Central memory CD4-positive, alpha-beta T cell (primary cell): ENCODE data around the gene MTFMT.
A peak's percentile ranks its signal among the peaks of the same experiment; 100 is the strongest.
"Not testable (repeated sequence)": the region's sequence is repeated elsewhere in the genome, so short reads cannot be mapped to it uniquely, and the experiment has no call there.

Experiments
- DNase-seq: peaks from one replicate; pipeline ENCODE4 v3.0.0; 2022

The MTFMT gene

GRCh38 chr15:65034719-65035118 lies 5.3 kb upstream of the MTFMT start:
- no peak for DNase-seq

DNA sequence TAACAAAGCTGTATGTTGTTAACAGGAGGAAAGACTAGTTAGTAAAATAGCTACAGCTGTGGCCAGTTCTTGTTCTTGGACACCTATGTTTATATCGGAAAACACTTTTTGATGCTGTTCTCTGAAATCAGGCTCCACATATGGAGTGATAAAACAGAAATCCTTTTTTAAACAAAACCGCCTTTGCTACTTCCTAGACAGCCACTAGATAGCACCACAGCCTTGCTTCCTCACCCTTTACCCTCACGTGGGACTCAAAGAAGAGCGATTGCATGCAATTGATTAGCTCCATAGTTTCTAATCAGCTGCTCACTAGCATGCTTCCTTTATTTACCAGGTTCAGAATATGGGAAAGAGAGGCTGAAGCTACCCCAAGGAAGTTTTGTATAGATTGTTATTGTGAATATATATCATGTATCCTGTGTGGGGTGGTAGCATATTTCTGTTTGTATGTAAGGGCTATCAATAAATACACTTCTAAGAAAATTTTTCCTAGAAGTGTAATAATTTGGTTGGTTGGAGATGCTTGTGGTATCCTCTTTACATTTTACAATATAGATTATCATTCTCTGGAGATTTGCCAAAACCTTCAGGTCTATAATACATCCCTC lies 4.3 kb upstream of the MTFMT start:
- DNase-seq, result peak; percentile 34

DNA sequence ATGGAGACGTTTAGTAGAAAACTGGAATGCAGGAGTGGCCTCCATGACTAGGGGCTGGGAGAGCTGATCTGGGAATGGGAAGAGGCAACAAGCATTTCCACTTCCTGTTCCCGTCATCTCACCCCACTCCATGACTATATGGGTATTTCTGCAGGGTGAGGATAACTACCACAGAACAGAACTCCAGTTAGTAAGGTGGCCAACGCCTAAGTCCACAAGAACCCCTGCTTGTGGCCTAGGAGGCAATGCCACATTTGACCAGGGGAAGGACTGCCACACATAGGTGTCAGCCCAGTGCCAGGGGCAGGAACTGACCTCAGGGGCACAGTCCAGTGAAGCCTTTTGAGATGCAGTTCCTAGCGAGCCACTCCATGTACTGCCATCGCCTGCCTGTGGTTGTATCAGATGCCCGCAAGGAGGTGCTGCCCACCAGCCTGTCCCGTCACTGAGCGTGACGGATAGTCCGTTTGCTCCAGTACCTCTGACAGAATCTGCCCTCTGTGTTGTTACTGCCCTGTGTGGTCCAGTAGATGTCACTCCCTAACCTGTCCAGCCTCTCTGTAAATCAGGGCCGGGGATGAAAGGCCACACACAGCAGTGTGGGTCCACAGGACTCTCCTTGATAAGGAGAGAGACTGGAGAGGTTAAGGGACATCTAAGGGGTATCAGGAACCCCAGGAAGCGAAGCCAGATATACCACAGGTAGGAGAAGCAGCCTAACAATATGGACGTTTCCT lies 3.5 kb upstream of the MTFMT start:
- peak; percentile 6 for DNase-seq

DNA sequence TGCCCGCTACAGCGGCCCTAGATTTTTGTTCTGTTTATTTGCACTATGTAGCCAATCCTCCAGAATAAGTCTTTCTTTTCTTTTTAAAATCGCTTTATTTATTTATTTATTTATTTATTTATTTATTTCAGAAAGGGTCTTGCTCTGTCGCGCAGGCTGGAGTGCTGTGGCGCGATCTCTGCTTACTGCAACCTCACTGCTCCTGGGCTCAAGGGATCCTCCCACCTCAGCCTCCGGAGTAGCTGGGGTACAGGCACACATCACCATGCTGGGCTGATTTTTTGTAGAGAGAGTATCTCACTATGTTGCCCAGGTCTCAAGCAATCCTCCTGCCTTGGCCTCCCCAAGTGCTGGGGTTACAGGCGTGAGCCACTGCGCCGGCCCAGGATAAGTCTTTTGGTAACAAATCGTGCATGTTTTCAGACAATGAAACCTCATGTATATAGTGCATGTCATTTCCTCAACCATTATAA lies 333 bp upstream of the MTFMT start:
- no peak for DNase-seq

DNA sequence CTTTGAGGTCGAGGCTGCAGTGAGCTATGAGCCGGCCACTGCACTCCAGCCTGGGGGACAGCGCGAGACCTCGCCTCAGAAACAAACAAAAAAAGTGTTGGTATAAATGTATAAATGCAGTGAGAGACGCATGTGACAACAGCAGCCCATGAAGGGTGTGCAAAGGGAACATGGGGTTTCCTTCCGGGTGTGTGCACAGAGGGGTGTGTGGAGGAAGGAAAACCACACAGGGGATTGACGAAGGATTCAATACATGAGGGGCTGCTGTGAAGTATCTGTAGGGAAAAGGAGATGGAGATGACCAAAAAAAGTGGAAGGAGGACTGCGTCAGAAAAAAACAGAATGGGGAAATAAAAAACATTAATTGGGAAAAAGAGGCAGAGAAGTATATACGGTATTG lies 1.1 kb downstream of the MTFMT start:
- no peak for DNase-seq

GRCh38 chr15:65027593-65027992 lies 1.8 kb downstream of the MTFMT start:
- no peak for DNase-seq

DNA sequence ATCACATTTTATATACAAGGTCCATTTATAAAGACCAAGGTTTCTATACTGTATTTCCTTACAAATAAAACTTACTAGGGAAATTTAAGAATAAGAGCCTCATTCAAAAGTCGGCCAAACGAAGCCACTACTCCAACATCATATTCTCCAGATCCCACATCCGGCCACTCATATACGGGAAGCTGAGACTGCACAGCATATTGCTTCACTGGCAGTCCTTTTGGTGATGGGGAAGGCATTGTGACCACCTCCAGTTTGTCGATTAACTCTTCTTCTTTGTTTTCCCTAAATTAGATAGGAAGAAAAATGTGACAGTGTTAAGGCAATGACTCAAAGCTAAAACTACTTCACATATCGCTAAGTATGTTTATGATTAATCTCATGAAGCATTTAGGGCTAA lies 2.7 kb downstream of the MTFMT start:
- no peak for DNase-seq

DNA sequence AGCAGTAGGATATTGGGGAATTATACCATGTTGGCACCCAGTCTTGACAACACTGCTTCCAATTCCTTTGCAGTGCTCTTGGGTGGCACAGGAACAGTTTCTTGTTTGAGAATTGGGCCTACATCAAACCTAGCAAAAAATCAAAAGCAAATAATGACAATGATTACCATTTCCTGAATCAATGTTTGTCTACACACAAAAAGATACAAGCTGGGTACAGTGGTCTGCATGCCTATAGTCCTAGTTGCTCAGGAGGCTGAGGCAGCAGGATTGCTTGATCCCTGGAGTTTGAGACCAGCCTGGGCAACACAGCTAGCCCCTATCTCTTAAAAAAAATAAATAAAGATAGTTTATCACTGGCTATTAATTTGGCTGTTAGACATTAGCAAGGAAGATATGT lies 8.0 kb downstream of the MTFMT start:
- DNase-seq, result no peak

DNA sequence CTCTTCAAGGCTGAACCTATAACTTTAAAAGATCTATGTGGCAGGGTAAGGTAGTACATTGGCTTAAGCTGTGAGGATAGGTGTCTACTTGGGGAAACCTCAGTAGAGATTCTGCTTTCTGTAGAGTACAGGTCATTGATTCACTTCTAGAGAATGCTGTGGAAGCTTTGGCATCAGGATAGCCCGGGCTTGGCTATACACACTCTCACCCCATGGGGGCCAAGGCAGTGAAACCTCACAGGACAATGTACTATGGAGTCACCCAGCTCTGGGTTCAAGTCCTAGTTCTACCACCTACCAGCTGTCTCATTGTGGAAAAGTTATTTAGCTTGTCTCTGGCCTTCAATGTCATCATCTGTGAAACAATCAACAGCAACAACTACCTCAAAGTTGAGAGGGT lies 9.0 kb downstream of the MTFMT start:
- DNase-seq, result no peak

GRCh38 chr15:65011198-65011597 lies 18.2 kb downstream of the MTFMT start:
- DNase-seq, result not testable (repeated sequence)

- DNase-seq, result no peak
Observed at GRCh38 chr15:65008983-65009382, 20.5 kb downstream of the MTFMT start.

GRCh38 chr15:65006876-65007275 lies 22.6 kb downstream of the MTFMT start:
- DNase-seq, result no peak

- DNase-seq, result no peak
Observed at GRCh38 chr15:65004993-65005392, 24.4 kb downstream of the MTFMT start.

GRCh38 chr15:64997745-64998375 lies 31.6 kb downstream of the MTFMT start:
- DNase-seq, result no peak

DNA sequence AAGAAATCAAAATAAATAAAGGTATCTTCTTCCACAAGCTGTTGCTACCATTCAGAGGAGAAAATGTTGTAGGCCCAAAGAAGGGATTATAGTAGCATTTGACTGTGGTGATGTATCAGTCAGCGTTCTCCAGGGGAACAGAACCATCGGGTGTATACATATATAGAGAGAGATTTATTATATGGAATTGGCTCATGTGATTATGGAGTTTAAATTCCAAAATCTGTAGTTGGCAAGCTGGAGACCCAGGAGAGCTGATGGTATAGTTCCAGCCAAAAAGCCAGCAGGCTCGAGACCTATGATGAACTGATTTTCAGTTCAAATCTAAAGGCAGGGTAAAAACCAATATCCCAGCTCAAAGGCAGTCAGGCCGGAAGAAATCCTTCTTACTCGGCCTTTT lies 32.4 kb downstream of the MTFMT start:
- DNase-seq, result no peak

DNA sequence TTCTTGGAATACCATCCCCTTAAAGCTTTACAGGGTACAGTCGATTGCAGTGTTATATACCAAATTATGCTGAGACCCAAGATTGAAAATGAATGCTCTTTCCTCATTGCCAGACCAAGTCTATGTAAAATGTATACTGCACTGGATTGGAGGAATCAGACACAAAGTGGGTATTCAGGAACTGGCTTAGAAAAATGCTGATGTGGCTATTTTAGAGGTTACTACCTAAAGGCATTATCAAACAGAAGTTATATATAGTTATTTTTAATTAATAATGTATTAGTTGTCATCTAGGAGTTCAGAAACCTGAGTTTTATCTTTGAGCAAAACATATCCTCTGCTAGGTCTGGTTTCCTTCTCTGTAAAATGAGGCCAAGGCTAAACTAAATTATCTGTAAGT lies 36.1 kb downstream of the MTFMT start:
- DNase-seq, result no peak

GRCh38 chr15:64991536-64992135 lies 37.8 kb downstream of the MTFMT start:
- DNase-seq, result no peak

DNA sequence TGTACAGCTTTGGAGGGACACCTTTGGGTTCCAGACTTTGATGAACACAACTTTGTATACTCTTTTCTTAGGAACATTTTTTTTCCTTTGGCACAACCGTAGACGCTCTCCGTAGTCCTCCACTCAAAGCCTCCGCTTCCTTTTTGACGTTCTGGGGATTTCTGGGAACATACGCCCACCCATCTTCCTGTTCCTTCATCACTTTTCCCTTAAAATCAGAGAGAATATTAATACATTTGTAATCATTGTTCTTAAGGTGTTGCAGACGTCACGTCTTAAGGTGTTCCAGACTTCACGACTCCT lies 39.3 kb downstream of the MTFMT start:
- no peak for DNase-seq

DNA sequence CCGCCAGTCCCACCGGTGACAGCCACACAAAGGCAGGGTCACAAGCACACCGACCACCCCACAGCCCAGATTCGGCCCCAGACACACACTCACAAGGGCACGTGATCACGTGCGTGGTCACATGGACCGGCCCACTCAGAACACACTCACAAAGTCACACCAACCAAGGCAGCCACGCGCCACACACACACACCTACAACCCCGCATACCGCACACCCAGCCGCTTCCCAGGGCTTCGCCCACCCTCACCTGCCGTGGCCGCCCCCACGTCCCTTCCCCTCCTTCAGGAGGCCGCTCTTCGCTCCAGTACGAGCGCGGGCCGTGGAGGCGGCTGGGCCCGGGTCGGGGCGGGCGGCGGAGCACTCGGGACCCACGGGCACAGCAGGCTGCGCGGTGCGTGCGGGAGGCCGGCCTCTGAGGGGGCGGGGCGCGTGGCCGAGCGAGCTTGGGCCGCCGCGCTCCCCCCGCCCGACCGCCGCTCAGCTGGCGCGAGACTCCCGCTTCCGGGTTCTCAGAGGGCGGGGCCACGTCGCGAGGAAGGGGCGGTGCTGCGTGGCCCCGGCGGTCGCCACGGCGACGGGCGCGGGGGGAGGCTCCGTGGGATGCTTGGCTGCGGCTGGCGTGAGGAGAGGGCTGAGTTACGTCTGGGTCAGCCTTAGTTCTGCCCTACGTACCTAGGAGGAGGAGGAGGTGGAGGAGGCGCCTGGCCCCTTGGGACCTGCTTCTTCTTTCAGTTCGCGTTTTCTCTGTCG lies 39.8 kb downstream of the MTFMT start, which contains the start of gene SPG21:
TSS of gene SPG21 (minus strand) at position 499 of the 752 bp plus-strand sequence. CDS start 6,345 bp downstream, outside the sequence.
- peak; percentile 86 for DNase-seq

- DNase-seq, result no peak
Observed at GRCh38 chr15:64987136-64987535, 42.3 kb downstream of the MTFMT start.

- DNase-seq, result no peak
Observed at GRCh38 chr15:64985366-64986033, 43.9 kb downstream of the MTFMT start.

DNA sequence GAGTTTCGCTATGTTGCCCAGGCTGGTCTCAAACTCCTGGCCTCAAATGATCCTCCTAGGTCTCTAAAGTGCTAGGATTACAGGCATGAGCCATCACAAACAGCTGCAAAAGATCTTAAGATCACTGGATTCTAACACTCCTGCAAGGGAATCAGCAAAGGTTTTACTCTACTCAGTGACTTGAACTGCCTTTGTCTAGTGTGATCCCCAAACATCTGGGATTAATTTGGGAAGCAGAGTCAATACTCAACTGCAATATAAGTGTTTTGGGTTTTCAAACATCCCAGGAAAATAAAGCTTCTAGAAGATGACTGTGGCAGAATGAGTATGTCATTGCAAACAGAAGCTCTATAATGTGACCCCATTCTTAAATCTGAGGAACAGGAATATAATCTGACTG lies 47.0 kb downstream of the MTFMT start:
- DNase-seq, result no peak
